HG03432 (cell line): ENCODE data around the gene TTC34.

Source experiments
- ATAC-seq: cut with Tn5 transposase; IDR thresholded peaks from one replicate; pipeline ENCODE4 v1.9.1; 2021; ENCODE audit warnings: mild to moderate bottlenecking, moderate library complexity; ENCODE audit not compliant: unreplicated experiment

Gene TTC34

GRCh38 chr1:2607641-2608091 lies 193.8 kb downstream of the TTC34 start:
- no peak for ATAC-seq

DNA sequence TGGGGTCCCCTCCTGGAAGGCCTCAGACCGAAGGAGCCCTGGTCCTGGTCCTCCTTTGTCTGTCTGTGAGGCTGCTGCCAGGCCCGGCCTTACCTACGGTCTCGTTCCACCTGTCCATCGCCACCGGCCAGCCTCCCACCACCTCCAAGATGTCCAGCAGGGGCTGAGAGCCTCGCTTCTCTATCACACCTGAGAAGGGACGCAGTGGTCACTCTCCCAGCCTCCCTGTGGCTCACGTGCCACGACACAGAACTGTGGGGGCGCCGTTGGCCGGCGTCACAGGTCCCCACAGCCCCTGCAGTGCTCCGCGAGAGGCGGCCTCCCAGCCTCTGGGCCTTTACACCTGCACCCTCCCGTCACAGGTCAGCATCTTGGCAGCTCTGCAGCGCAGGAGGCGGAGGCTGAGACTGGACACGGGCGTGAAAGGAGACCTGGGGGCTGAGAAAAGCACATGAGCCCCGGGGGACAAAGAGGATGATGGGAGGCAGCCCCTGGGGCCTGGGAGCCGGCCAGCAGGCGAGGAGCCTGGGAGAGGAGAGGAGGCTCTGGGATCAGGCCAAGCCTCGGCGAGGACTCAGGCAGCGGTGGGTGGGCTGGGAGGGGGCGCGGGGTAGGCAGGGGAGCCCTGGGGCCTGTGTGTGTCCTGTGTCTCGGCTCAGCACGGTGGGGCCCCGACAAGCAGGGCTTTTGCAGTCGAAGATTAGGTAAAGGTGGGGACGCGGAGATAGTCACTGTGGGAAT lies 194.4 kb downstream of the TTC34 start:
- ATAC-seq, result no peak

DNA sequence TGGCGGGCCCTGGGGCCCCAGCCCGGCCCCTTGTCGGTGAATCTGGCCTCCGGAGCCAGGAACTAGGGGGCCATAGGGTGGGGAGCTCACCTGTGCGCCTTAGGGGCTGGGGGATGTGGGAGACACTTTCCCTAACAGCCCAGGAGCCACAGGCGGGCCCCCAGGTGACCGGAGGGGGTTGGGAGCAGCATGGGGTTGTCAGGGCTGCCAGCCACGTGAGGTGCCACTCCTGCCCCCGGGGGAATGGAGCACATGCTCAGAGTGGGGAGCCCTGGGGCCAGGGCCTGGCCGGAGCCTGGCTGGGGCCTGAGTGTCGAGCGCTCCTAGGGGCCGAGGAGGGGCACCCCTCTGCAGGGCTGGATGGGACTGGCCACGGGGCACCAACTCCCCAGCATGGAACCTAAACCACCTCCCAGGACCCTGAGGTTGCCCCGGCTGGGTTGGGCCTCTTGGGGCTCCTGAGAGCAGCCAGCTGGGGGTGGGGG lies 195.1 kb downstream of the TTC34 start:
- no peak for ATAC-seq

- ATAC-seq, result no peak
Observed at GRCh38 chr1:2605509-2606395, 195.7 kb downstream of the TTC34 start.

GRCh38 chr1:2604844-2605508 lies 196.5 kb downstream of the TTC34 start:
- ATAC-seq, result no peak

DNA sequence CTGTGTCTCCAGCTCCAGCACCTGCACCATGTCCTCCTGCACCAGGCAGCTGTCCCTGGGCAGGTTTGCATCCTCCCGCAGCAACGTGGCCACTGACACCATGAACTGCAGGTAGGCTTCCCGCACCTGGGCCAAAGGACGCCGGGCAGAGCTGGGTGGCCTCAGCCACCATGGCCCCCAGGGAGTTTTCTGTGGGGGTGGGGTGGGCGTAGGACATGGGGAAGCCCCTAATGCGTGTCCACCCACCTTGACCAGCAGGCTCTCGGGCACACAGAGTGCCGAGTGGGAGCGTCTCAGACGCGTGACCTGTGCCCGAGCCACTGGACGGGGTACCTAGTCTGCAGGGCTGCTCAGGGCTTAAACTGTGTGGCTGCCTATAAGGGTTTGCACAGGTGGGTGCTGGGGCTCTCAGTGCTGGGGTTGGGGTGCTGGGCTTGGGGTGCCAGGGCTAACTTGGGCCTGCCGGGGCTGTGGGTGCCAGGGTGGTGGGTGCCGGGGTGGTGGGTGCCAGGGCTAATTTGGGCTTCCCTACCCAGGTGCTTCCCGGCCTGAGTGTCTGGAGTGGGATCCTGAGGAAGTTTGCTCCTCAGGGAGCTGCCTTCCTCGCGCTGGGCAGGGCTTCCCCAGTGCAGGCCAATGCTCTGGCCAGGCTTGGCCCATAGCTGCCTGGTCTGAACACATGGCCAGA lies 197.2 kb downstream of the TTC34 start:
- no peak for ATAC-seq

GRCh38 chr1:2603521-2604155 lies 197.9 kb downstream of the TTC34 start:
- no peak for ATAC-seq

GRCh38 chr1:2602866-2603520 lies 198.5 kb downstream of the TTC34 start:
- no peak for ATAC-seq

DNA sequence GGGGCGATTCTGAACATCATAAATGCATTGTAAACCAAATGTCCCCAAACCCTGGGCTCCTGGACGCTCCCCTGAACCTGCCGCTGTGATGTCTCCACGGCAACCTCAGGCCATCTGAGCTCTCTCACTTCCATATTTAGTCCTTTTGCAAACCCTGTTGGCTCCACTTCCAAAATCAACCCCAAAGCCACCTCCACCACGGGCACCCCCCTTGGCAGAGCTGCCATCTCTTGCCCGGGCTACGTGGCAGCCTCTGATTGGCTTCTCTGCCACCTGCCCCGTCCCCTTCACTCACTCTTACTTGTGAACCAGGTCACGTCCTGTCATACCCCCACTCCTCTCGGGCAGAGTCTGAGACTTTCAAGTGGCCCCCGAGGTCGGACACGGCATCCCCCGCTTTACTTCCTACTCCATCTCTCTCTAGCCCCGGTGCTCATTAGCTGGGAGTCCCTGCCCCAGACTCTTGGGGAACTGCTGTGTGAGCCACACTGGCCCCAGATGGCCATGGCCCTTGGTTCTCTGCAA lies 199.1 kb downstream of the TTC34 start:
- no peak for ATAC-seq

DNA sequence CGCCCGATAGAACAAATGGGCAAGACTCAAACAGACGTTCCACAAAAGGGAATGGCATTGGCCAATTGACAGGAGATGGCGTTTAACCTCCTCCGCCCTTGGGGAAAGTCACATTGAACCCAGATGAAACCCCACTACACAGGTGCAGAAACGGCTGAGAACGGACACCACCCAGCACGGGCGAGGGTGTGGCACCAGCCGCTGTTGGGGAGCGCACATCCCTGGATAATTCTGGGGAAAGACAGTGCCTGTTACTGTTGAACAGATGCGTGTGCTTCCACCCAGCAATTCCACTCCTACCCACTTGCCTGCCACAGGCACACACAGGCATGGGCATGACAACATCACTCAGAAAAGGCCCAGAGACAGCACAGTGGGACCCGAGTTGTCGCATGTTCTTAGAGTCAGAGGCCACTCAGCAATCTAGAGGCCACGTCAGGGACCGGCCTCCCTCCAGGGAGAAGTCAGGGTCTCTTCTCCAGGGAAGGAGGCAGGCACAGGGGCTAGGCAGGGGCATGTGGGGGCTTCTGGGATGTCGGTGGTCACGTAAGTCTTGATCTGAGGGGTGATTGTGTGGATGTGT lies 199.7 kb downstream of the TTC34 start:
- no peak for ATAC-seq

DNA sequence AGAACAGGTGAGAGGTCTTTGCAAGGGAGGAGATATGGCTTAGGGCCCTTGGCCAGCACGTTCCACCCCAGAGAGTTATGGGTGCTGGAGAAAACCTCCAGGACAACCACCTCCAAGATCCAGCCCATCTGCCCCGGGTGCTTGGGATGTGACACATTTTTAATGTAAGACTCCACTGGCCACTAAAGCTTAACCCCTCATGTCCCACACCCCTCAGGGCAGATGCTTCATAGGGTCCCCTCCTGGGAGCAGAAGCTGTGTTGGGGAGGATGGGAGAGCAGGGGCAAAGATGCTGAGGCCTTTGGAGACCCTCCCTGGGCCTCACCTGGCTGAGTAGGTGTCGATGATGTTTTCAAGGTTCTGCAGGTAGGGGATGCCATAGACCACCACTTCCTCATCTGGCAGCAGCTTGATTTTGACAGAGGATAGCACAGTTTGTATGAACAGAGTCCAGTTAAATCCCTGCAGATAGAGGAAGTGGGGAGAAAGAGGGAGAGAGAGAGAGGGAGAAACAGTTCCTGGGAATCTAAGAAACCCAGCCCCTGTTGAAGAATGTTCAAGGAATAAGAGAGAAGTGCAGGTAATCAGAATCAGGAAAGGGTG lies 203.1 kb downstream of the TTC34 start:
- no peak for ATAC-seq

DNA sequence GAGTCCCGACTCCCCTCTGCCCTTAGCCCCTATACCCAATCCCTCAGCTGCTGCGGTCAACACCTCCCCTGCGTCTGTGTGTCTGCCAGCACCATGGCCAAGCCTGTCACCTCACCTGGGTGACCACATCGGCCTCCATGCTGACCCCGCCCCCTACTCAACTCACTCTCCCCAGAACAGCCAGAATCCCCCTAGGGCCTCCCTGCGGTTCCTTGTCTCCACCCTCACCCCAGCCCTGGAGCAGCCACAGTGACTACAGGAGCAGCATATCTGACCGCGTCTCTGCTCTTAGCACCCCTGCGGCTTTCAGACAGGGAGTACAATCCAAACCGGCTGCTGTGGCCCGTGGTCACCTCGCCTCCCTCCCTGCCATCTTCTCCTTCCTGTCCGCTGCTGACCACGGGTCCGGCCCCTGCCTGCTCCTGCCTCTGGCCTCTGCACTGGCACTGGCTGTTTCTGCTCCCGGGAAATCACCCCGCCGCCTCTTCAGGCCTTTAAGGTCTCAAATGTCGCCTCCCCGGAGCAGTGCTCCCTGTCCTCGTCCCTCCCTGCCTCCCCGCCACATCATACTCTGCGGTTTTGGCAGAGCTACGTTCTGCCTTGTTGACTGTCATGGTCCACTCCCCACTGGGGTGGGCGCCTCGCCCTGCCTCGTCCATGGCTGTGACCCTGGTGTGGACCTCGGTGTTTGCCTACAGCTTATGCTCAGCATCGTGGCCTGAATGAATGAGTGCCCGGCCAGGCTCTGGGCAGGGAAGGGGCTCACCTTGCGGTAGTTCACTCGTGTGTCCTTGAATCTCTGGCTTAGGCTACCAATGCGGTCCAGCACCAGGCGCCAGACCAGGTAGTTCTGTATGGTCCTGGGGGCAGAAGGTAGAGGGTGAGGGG lies 203.8 kb downstream of the TTC34 start:
- ATAC-seq, result no peak

GRCh38 chr1:2596530-2597333 lies 204.8 kb downstream of the TTC34 start:
- ATAC-seq, result no peak

- no peak for ATAC-seq
Observed at GRCh38 chr1:2595812-2596529, 205.5 kb downstream of the TTC34 start.

DNA sequence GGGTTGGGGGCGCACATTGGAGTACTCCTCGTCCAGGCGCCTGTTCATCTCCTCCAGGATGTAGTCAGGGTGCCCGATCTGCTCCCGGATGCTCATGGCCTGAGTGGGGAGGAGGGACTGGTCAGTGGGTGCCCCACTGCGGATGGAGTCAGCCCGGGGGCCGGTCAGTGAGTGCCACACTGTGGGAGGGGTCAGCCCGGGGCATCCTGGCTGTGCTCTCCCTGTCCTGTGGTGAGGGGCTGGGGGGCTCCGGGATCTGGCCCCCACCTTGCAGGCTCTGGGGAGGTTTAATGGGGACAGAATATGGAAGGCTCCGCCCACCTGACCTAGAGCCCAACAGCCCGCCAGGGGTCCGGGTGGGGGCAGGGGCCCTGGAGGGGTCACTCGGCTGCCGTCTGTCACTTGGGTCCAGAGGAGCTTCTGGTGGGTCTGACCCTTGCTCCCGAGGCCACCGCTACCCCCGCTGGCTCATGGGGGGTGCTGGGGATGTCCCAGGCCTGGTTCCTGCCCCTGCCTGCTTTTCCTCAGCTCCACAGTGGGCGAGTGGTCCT lies 206.2 kb downstream of the TTC34 start:
- no peak for ATAC-seq

DNA sequence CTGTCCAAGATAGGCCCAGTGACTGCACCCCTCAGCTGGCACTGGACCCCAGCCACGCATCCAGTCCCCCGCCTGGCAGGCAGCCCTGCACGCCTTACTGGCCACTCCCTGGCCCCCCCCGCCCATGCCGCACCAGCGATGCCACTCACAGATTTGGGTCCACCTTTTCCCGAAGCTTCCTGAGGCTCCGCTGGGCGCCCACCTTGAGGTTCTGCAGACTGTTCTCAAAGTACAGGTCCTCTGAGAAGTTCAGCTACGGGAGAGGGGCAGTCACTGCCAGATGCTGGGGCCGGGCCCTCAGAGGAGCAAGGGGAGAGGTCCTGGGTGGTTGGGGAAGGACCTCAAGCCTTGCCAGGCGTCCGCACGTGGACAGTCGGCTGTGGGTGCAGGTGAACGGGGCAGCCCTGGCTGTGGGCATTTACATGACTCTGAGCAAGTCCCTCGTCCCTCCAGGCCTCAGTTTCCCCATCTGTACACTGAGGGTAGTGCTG lies 206.8 kb downstream of the TTC34 start:
- no peak for ATAC-seq
